Stimulated activated CD8-positive, alpha-beta memory T cell treated with anti-CD3 and anti-CD28 coated beads, Interleukin-2, amount 100 ng/mL, for 48 hours (primary cell): Measurements from ENCODE around the gene IFI27L2.

ENCODE experiments used
- DNase-seq, 2 donors: peaks; one replicate each; pipeline ENCODE4 v3.0.0-alpha.2; 2020; ENCODE audit warnings: low read depth in 2 of 2

IFI27L2 gene

GRCh38 chr14:94100847-94101246 is 28.6 kb downstream of the IFI27L2 start:
- no peak for DNase-seq

DNA sequence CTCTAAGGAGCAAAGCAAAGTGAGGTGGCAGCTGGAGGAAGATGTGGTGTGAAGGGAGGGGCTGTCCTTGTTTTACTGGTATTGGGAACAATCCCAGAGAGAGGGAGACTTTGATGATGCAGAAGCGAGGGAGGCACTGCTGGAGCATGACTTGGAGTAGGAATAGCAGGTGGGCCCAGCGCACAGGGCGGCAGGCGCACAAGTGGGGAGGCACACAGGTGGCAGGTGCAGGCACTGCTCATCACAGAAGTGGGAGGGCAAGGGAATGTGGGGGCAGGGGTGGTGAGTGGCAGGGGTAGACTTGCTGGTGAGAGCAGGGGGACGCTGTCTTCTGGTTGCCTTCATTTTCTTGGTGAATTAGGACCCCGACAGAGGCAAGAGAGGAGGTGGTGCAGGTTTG is 30.4 kb downstream of the IFI27L2 start:
- no peak for DNase-seq

DNA sequence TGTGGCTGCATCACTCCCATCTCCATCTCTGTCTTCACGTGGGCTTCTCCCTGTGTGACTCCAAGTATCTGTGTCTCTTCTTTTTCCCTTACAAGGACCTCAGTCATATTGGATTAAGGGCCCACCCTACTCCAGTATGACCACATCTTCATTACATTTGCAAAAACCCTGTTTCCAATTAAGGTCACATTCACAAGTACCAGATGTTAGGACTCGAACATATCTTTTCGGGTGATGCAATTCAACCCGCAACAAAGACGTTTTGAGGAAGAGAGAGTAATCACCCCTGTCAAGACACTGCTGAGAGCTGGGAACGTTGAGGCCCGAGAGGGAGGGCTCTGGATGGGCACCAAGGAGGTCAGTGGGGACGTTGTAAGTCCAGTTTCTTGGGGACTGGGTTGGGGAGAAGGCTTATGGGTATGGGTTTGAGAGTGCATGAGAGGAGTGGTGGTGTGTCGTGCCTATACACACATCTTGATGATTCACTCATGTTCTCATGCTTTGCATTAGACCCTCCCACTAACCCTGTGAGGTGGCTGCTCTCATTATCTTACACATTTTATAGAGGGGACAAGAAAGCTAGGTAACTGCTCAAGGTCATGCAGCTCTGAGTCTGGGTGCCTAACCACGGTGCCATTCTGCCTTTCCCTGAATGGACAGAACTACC is 30.9 kb downstream of the IFI27L2 start:
- no peak for DNase-seq

DNA sequence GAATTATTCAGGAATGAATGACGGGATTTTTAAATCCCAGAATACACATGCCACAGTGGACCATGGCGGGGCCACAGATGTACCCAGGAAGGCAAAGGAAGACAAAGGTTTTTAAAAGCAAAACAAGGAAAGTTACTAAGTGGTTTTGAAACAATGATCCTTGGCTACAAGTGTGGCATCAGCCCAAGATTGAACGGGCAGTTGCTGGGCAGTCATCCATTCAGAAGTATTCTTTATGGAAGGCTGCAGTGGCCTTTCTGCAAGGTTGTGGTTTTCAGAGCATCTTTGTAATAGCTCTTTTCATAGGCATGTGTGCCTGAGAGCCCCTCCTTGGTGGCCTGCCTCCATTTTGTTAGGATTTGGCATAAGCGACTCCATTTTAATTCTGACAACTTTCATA is 32.3 kb downstream of the IFI27L2 start:
- DNase-seq, result no peak

DNA sequence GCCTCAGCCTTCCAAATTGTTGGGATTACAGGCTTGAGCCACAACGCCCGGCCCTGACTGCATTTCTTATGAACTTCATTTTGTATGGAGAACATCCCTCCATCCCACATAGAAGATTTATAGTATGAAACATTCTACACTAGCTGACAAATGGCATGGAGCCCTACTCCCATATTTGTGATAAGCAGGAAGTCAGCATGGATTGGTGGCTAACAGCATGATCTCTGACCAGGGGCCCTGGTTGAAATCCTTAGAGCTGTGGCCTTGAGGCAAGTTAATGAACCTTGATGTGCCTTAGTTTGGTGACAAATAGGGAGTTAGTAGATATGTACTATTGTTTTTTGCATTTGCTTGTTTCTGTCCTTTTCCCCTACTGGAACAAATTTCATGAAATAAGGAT is 36.0 kb downstream of the IFI27L2 start:
- DNase-seq, result no peak

DNA sequence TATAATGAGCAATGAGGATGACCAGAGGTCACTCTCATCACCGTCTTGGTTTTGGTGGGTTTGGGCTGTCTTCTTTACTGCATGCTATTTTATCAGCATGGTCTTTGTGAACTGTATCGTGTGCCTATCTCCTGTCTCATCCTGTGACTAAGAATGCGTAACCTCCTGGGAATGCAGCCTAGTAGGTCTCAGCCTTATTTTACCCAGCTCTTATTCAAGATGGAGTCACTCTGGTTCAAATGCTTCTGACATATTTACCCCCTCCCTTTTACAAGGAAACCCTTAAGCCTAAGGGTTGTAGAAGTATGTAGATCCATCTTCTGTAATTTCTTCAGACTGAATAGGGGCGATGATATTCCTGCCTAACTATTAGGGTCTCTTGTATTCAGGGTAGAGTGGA is 39.9 kb downstream of the IFI27L2 start:
- DNase-seq, result no peak

- no peak for DNase-seq
Measured at GRCh38 chr14:94088516-94088915, 40.9 kb downstream of the IFI27L2 start.

GRCh38 chr14:94087891-94088290 is 41.5 kb downstream of the IFI27L2 start:
- DNase-seq, result no peak

DNA sequence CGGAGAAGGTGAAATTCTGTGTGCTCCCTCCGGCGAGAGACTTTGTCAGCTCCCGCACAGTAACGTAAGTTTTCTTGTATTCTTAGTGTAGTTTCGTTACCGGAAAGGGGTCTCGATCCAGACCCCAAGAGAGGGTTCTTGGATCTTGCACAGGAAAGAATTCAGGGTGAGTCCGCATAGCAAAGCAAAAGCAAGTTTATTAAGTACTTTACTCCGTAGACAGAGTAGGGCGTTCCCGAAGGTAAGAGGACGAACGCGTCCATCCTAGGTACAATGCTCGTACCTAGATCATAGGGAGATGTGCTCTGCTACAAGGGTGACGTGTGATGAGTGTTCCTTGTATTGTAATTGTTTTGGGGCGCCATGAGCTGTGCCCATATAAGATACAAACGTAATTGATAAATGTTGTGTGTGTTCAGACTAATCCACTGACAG is 48.0 kb downstream of the IFI27L2 start:
- no peak for DNase-seq

GRCh38 chr14:94080621-94081385 is 48.6 kb downstream of the IFI27L2 start, which contains the start of the genes DDX24 and IFI27L1:
Gene DDX24, minus strand, starts transcription at chr14:94081202. Its CDS starts 1,460 bp downstream, at chr14:94079742.
Gene IFI27L1, plus strand, starts transcription at chr14:94081310. Its CDS starts 15,628 bp downstream, at chr14:94096938.
- DNase-seq, result peak; percentile 89 to 95

DNA sequence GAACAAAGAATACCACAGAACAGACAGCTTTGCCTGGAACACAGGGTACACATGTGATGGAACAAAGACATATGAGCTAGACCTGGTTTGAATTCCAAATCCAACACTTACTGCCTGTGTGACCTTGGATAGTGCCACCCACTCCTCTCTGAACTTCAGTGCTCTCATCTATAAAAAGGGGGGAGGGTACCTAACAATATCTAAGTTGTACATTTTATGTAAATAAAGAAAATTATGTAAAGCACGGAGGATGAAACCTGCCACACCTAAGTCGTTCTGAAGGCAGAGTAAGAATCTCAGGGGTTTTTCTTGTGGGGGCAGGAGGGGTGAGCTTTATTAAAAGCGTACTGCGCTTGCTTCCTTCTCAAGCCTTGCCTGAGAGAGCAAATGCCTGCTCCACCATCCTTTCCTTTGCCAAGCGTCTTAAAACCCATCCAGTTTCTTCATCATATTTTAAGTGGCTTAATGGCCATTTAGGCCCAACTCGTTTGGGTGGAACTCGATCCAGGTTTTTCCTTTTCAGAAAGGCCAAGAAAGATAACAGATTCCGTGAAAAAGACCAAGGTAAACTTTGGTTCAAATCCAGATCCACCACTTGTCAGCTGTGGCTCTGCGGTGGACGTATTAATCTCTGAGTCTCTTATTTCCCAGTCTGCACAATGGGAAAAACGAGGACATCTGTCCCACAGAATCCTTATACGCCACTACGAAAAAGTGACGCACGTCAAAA is 49.3 kb downstream of the IFI27L2 start:
- no peak for DNase-seq

- DNase-seq, result no peak
Measured at GRCh38 chr14:94077823-94078222, 51.6 kb downstream of the IFI27L2 start.
